Effector memory CD4-positive, alpha-beta T cell (primary cell): ENCODE measurements around the gene KLHL29.

Source experiments
- DNase-seq, 3 donors: peaks; one replicate each; pipeline ENCODE4 v3.0.0-alpha.2; 2020
- H3K27ac ChIP-seq: 2 replicates; pipeline ENCODE4 v1.7.0; 2013; ENCODE audit warnings: mild to moderate bottlenecking, low read length, moderate library complexity; ENCODE audit not compliant: insufficient read depth, poor library complexity, severe bottlenecking
- H3K27me3 ChIP-seq: replicated peaks from 2 replicates; pipeline ENCODE4 v1.7.0; 2013; ENCODE audit warnings: mild to moderate bottlenecking, low read length; ENCODE audit not compliant: insufficient read depth, control insufficient read depth, poor library complexity, severe bottlenecking
- H3K36me3 ChIP-seq: 2 replicates; pipeline ENCODE4 v1.7.0; 2013; ENCODE audit warnings: mild to moderate bottlenecking, low read length, moderate library complexity; ENCODE audit not compliant: control insufficient read depth, insufficient read depth
- H3K4me1 ChIP-seq: 2 replicates; pipeline ENCODE4 v1.7.0; 2013; ENCODE audit warnings: low read length, mild to moderate bottlenecking; ENCODE audit not compliant: control insufficient read depth, insufficient read depth, poor library complexity, severe bottlenecking
- H3K4me3 ChIP-seq: 2 replicates; pipeline ENCODE4 v1.7.0; 2013; ENCODE audit warnings: low read length, low read depth, mild to moderate bottlenecking; ENCODE audit not compliant: insufficient read depth, poor library complexity, severe bottlenecking
- H3K9me3 ChIP-seq: 2 replicates; pipeline ENCODE4 v1.7.0; 2013; ENCODE audit warnings: mild to moderate bottlenecking, low read length, moderate library complexity; ENCODE audit not compliant: control insufficient read depth

Gene KLHL29

GRCh38 chr2:23548143-23548769 is 163.3 kb downstream of the KLHL29 start:
- DNase-seq: no peak
- Histone ChIP-seq H3K4me1 (no peaks in the 10 kb centered on the region), H3K27me3 (no peaks in the 10 kb centered on the region), H3K36me3 (no peaks in the 10 kb centered on the region), H3K9me3 (no peaks in the 10 kb centered on the region), H3K27ac (no peak overlapping the region), H3K4me3 (no peak overlapping the region)

DNA sequence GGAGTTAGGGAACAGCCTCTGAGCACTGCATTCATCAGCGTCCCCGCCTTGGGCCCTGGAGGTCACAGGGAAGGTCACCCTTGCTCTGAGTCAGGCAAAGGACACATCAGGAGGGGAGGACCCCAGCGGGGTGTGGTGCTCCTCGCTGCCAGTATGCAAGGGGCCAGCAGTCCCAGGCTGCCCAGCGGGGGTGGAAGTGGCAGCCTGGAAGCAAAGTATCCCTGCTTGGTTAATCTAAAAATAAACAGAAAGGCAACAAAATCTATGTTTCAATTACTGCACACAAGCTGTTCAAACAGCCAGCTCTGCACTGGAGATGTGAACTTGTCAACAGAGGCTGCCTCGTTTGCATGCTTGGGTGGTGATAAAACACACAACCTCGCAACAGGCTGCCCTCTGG is 164.1 kb downstream of the KLHL29 start:
- Histone ChIP-seq H3K36me3 (no peaks in the 10 kb centered on the region), H3K4me1 (no peaks in the 10 kb centered on the region), H3K27ac (no peak overlapping the region), H3K9me3 (no peaks in the 10 kb centered on the region), H3K4me3 (no peak overlapping the region), H3K27me3 (no peaks in the 10 kb centered on the region)
- no peak for DNase-seq

GRCh38 chr2:23549821-23550530 is 165.0 kb downstream of the KLHL29 start:
- no peak for DNase-seq
- Histone ChIP-seq H3K9me3 (no peaks in the 10 kb centered on the region), H3K27me3 (no peaks in the 10 kb centered on the region), H3K27ac (no peak overlapping the region), H3K4me1 (no peaks in the 10 kb centered on the region), H3K4me3 (no peak overlapping the region), H3K36me3 (no peaks in the 10 kb centered on the region)

DNA sequence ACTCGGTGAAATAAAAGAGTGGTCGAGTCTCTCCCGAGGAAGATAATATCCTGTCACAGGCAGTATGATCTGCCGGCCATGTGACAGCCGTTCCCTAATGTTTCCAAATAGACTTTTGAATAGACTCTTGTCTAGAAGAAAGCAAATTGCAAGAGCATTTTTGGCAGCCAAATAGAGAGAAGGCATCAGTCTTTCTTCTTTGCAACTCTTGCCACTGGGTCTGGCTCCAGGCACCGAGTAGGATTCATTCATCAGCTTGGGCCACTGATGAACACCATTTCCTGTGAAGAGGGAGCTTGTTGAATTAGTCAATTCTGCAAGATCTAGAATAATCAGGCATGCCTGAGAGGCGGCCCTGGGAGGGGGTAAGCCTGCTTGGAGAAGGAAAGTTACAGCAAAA is 165.6 kb downstream of the KLHL29 start:
- Histone ChIP-seq H3K27ac (no peak overlapping the region), H3K9me3 (no peaks in the 10 kb centered on the region), H3K4me1 (no peaks in the 10 kb centered on the region), H3K36me3 (no peaks in the 10 kb centered on the region), H3K27me3 (no peaks in the 10 kb centered on the region), H3K4me3 (no peak overlapping the region)
- no peak for DNase-seq

DNA sequence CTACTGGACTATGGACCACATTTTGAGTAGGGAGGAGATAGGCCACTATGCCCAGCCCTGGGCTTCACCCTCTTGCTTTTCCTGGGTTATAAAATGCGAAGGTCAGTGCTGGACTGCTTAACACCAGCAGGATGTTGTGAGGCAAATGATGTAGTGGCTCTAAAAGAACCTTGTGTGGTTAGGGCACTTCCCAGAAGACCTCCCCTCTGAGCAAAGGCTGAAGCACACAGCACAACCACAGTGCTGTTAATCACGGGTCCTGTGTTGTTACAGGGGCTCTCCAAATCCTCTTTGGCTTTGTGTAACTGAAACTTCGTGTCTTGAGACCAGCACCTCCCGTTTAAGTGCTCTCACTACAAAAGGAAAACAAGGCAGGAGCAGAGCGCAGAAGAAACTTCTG is 166.9 kb downstream of the KLHL29 start:
- no peak overlapping the region for H3K27ac ChIP-seq
- no peaks in the 10 kb centered on the region for H3K36me3 ChIP-seq
- H3K4me1 ChIP-seq: no peaks in the 10 kb centered on the region
- no peaks in the 10 kb centered on the region for H3K9me3 ChIP-seq
- H3K27me3 ChIP-seq: no peaks in the 10 kb centered on the region
- H3K4me3 ChIP-seq: no peak overlapping the region
- no peak for DNase-seq

DNA sequence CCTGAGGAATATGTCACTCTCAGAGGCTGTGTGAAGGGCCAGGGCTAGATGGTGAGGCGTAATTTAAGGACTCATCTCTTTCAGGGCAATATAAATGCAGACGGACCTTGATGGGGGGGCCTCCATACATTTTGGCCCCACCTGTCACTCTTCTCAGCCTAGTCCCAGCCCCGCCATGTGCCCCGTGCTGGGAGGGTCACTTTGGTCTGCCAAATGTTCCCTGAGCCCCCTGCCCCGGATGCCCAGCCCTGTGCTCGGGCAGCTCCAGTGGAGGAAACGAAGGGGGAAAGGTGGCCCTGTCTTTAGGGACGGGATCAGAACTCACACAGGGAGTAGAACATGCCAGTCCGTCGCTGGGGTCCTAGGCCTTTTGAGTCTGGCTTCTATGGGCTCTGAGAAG is 168.6 kb downstream of the KLHL29 start:
- H3K27me3 ChIP-seq: no peaks in the 10 kb centered on the region

GRCh38 chr2:23554054-23554697 is 169.2 kb downstream of the KLHL29 start:
- Histone ChIP-seq H3K4me3 (no peak overlapping the region), H3K27ac (no peak overlapping the region), H3K9me3 (no peaks in the 10 kb centered on the region), H3K27me3 (no peaks in the 10 kb centered on the region), H3K36me3 (no peaks in the 10 kb centered on the region), H3K4me1 (no peaks in the 10 kb centered on the region)
- DNase-seq: no peak

More for the DNA sequence above, 168.6 kb downstream of the KLHL29 start:
- H3K4me1 ChIP-seq: no peaks in the 10 kb centered on the region
- DNase-seq: no peak
- no peak overlapping the region for H3K27ac ChIP-seq
- no peak overlapping the region for H3K4me3 ChIP-seq
- no peaks in the 10 kb centered on the region for H3K36me3 ChIP-seq
- H3K9me3 ChIP-seq: no peaks in the 10 kb centered on the region

- DNase-seq: no peak
- H3K4me1 ChIP-seq: no peaks in the 10 kb centered on the region
Observed at GRCh38 chr2:23555944-23556343, 171.0 kb downstream of the KLHL29 start.

DNA sequence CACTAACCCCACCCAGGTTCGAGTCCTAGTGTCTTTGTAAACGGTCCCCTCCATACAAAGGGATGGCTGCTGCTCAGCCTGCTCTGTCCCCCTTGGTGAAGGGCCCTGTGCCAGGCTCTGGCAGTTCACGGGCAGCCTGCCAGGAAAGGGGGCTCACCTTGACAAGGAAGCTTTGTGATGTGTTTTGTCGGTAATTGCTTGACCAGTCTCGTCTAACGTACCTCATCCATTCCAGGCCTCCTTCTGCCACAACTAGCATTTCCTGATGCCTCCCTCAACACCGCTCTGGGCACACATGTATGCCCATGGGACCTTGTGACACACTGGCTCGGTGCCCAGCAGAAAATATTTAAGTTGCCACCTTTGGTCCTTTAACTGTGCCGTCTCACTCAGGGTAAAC is 171.9 kb downstream of the KLHL29 start:
- DNase-seq: no peak
- H3K4me3 ChIP-seq: no peak overlapping the region
- no peaks in the 10 kb centered on the region for H3K27me3 ChIP-seq
- H3K27ac ChIP-seq: no peak overlapping the region
- H3K4me1 ChIP-seq: no peaks in the 10 kb centered on the region
- no peaks in the 10 kb centered on the region for H3K9me3 ChIP-seq
- H3K36me3 ChIP-seq: no peaks in the 10 kb centered on the region

More at GRCh38 chr2:23555944-23556343, 171.0 kb downstream of the KLHL29 start:
- no peaks in the 10 kb centered on the region for H3K27me3 ChIP-seq
- no peak overlapping the region for H3K27ac ChIP-seq
- no peaks in the 10 kb centered on the region for H3K9me3 ChIP-seq
- H3K36me3 ChIP-seq: no peaks in the 10 kb centered on the region
- H3K4me3 ChIP-seq: no peak overlapping the region

DNA sequence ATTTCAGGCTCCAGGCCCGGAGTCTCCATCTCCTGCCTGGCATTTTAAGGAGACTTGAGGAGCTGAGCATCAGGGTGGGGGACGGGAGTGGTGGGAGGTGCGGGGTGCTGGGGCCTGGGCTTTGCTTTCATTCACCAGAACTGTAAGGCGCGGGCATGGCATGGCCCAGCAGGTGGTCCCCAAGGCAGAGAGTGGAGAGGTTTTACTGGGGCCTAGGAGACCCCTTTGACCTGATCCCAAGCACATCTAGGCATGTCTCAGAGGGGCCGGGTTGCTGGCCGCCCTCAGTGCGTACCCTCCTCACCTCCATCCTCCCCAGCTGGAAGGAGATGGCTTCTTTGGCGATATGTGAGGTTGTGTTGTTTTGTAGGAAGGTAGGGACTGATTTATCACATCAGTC is 172.5 kb downstream of the KLHL29 start:
- no peaks in the 10 kb centered on the region for H3K36me3 ChIP-seq
- H3K9me3 ChIP-seq: no peaks in the 10 kb centered on the region
- H3K27ac ChIP-seq: no peak overlapping the region
- H3K27me3 ChIP-seq: no peaks in the 10 kb centered on the region
- H3K4me1 ChIP-seq: no peaks in the 10 kb centered on the region
- no peak for DNase-seq
- no peak overlapping the region for H3K4me3 ChIP-seq
